ENCODE measurements around the gene SCARF2.
"Not testable (repeated sequence)": the region's sequence is repeated elsewhere in the genome, so short reads cannot be mapped to it uniquely, and the experiment has no call there.

SCARF2 gene

DNA sequence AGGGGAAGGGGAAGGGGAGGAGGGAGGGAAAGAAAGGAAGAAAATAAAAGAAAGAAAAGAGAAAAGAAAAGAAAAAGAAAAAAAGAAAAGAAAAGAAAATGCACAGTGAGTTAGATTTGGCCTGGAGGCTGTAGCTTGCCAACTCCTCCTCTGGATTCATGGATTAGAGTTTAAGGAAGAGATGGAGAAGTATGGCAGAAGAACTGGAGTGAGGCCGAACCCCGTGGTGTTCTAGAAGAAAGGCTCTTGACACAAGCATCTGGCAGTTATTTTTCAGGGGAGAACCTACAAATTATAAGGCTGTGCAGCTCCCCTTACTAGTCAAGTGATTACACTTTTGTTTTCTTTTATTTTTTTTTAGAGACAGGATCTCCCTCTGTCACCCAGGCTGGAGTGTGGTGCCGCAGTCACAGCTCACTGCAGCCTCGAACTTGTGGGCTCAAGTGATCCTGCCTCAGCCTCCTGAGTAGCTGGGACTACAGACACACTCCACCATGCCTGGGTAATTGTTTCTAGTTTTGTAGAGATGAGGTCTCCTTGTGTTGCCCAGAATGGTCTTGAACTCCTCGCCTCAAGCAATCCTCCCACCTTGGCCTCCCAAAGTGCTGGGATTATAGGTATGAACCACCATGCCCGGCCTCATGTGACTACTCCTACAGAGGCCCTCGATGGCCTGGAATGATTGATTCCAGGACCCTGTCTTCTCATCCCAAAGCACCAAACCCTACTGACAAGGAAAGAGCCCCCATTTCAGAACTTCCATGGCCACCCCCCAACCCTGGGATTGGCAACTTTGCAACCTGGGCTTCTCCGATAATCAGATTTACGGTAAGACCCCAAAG lies 24.2 kb downstream of the SCARF2 start:
- DNase-seq (ENCODE audit: low read depth) = no peak

DNA sequence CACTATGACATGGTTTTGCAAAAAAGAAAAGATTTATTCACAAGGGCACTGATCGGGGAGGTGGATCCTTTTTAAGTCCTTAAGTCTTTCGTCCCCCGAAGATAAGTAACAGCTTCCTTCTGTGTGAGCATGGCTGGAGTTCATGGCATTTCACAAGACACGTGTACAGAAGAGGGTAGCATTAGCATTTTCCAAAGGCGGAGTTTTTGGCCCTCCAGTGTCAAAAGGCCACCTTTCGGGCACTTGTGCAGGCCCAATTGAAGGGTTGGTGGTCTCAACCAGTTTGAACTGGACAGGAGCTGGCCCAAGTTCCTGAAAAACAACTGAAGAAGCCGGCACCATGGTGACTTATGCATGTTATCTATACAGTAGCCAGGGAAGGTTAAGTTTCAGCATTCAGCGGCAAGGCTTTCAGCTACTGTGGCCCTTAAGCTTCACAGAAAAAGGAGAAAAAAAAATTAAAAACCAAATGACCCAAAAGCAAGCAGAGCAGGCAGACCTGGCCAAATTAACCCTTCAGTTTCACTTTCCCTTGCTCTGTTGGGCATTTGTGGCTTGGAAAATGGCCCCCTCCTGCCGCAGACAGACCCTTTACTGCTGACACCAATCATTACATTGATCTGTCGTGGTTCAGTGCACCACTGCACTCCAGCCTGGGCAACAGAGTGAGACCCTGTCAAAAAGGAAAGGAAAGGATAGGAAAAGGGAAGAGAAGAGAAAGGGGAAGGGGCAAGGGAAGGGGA lies 25.0 kb downstream of the SCARF2 start:
- no peak for DNase-seq (ENCODE audit: low read depth)

- not testable (repeated sequence) for DNase-seq (ENCODE audit: low read depth)
These were observed 28.2 kb downstream of the SCARF2 start for GRCh38 chr22:20409385-20409784.

GRCh38 chr22:20408891-20409290 lies 28.7 kb downstream of the SCARF2 start:
- DNase-seq (ENCODE audit: low read depth) = no peak

GRCh38 chr22:20407829-20408228 lies 29.8 kb downstream of the SCARF2 start:
- DNase-seq (ENCODE audit: low read depth) = no peak

DNA sequence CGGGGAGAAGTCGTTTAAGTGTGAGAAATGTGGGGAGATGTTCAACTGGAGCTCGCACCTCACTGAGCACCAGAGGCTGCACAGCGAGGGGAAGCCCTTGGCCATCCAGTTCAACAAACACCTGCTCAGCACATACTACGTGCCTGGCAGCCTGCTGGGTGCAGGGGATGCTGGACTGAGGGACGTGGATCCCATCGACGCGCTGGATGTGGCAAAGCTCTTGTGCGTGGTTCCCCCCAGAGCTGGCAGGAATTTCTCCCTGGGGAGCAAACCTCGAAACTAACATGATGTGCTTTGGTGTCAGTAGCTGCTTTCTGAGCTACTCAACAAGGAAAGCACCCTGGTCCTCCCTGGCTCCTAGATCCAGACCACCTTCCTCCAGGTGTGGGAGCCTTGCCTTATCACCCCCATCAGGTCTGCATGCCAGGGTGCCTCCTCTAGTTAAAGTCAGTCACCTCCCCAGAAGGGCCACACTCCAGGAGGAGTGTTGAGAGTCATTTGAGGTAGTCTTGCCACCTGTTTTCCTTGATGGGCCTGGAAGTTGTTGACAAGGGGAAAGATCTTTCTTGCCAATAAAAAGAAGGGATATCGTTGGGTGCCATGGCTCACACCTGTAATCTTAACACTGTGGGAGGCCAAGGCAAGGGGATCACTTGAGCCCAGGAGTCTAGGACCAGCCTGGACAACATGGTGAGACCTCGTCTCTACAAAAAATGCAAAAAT lies 30.8 kb downstream of the SCARF2 start:
- DNase-seq (ENCODE audit: low read depth) = no peak

DNA sequence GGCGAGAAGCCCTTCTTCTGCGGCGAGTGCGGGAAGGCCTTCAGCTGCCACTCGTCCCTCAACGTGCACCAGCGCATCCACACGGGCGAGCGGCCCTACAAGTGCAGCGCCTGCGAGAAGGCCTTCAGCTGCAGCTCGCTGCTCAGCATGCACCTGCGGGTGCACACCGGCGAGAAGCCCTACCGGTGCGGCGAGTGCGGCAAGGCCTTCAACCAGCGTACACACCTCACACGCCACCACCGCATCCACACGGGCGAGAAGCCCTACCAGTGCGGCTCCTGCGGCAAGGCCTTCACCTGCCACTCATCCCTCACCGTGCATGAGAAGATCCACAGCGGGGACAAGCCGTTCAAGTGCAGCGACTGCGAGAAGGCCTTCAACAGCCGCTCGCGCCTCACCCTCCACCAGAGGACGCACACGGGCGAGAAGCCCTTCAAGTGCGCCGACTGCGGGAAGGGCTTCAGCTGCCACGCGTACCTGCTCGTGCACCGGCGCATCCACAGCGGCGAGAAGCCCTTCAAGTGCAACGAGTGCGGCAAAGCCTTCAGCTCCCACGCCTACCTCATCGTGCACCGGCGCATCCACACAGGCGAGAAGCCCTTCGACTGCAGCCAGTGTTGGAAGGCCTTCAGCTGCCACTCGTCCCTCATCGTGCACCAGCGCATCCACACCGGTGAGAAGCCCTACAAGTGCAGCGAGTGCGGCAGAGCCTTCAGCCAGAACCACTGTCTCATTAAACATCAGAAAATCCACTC lies 31.5 kb downstream of the SCARF2 start:
- DNase-seq (ENCODE audit: low read depth) = no peak

DNA sequence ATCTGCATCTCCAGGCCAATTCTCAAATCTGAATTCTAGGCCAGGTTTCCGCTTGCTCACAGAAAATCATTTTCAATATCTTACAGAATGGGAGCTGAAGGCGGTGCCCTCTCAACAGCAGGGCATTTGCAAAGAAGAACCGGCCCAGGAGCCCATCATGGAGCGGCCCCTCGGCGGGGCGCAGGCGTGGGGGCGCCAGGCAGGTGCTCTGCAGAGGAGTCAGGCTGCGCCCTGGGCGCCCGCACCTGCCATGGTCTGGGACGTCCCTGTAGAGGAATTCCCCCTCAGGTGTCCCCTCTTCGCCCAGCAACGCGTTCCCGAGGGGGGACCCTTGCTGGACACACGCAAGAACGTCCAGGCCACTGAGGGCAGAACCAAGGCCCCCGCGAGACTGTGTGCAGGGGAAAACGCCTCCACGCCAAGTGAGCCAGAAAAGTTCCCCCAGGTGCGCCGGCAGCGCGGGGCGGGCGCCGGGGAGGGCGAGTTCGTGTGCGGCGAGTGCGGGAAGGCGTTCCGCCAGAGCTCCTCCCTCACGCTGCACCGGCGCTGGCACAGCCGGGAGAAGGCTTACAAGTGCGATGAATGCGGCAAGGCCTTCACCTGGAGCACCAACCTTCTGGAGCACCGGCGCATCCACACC lies 32.2 kb downstream of the SCARF2 start:
- no peak for DNase-seq (ENCODE audit: low read depth)

DNA sequence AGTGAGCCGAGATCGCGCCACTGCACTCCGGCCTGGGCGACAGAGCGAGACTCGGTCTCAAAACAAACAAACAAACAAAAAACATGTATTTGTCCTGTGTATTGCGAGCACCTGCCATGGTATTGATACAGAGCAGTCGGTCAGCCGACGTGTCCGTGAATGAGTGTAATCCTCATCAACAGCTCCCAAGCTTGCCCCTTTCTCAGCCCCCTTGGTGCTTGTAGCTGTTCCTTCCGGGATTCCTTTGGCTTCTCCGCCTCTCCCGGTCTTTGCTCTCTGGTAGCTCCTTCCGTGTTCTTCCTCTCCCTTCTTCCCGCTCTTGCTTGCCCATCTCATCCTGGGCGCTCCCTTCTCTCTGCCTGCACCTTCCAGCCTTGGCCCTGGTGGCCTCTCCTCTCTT lies 32.7 kb downstream of the SCARF2 start:
- DNase-seq (ENCODE audit: low read depth) = no peak

- no peak for DNase-seq (ENCODE audit: low read depth)
These were observed 33.9 kb downstream of the SCARF2 start for GRCh38 chr22:20403779-20404140.

- DNase-seq (ENCODE audit: low read depth) = no peak
These were observed 34.5 kb downstream of the SCARF2 start for GRCh38 chr22:20402960-20403778.

DNA sequence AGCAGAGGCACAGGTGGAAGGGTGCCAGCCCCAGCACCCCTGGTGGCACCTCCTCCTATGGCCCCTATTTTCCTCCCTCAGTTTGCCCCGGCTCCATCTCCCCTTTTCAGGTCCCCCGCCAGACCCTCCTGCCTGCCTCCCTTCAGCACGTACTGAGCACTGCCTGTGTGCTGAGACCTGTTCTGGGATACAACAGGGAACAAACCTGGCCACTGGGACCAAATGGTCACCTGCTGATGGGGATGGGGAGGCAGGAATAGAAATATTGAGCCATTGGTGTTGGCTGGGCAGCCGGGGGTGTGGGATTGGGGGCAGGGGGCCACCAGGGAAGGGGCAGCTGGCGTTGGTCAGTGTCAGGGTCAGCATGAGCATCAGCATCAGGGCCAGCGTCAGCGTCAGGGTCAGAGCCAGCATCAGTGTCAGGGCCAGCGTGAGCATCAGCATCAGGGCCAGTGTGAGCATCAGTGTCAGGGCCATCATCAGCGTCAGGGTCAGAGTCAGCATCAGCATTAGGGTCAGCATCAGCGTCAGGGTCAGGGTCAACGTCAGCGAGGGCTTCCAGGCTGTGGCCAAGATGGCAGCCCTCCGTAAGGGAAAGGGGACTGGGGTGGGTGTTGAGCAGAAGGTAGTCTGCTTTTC lies 36.1 kb downstream of the SCARF2 start:
- DNase-seq (ENCODE audit: low read depth) = no peak

DNA sequence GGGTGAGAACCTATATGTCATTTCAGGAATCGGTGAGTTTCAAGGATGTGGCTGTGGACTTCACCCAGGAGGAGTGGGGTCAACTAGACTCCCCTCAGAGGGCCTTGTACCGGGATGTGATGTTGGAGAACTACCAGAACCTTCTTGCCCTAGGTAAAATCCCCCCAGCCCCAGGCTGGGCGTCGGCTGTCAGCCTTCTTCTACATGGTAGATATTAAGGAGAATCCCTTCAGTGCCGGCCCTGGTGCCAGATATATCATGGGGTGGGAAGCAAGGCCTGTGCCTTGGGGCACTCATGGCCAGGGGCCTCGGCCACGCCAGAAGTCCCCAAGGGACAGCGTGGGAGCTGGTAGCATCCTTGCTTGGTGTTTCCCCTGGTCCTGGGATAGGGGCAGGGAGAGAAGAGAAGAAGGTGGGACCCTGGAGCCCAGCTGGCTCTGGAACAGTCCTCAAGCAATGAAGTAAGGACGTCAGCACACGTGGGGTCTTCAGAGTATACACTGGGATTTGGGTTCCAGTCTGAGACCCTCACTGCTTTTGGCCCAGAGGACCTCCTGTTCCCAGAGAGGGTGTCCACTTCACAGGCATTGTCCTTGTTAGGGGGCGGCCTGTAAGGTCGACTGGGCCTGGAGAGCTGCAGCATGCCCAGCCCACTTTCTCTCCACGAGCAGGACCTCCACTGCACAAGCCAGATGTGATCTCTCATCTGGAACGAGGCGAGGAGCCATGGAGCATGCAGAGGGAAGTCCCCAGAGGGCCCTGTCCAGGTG lies 36.8 kb downstream of the SCARF2 start:
- DNase-seq (ENCODE audit: low read depth) = no peak

- DNase-seq (ENCODE audit: low read depth) = no peak
These were observed 37.6 kb downstream of the SCARF2 start for GRCh38 chr22:20399866-20400605.

- no peak for DNase-seq (ENCODE audit: low read depth)
These were observed 39.2 kb downstream of the SCARF2 start for GRCh38 chr22:20398420-20398819.

GRCh38 chr22:20397498-20397897 lies 40.1 kb downstream of the SCARF2 start:
- no peak for DNase-seq (ENCODE audit: low read depth)

DNA sequence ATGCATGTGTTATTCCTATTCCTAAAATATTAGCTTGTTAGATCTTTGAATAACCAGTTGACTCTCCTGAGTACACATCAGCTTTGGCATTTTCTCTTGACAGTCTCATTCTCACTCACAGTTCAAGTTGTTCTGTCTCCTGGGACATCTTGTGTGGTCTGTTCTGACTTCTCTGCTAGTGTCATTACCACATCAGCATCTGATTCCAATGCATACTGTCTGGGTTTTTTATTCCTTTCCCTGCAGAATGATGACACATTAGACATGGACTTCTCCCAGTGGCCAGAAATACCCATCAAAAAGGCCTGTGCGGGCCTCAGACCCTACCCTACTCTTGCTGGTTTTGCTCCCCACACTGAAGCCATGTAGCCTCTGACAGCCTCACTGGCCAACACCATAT lies 41.0 kb downstream of the SCARF2 start:
- peak; percentile 41 for DNase-seq (ENCODE audit: low read depth)

GRCh38 chr22:20395907-20396287 lies 41.7 kb downstream of the SCARF2 start:
- DNase-seq (ENCODE audit: low read depth) = no peak

Data from amniotic epithelial cell (primary cell).